ENCODE results near the gene PRCP. TPM values are rescaled to one million over a fixed set of nuclear protein-coding genes. Genes with fewer than 3 reads are reported as not detected.

Gene PRCP
- total RNA-seq, 1 experiment from 2014 or later: 56.7 TPM

- H2AFZ ChIP-seq (ENCODE audit: low read length): no peak overlapping the region
- no peaks in the 10 kb centered on the region for H3K4me1 ChIP-seq (ENCODE audit: insufficient read depth, low read length)
- H2BK20ac ChIP-seq (ENCODE audit: low read depth, low read length, poor library complexity, severe bottlenecking): no peak overlapping the region
- no peak for DNase-seq
- Mint-ChIP-seq H3K9me3 (no peaks in the 10 kb centered on the region), H3K27ac (no peak overlapping the region), H3K4me3 (no peak overlapping the region), H3K36me3 (ENCODE audit: insufficient read depth in 1 of 3, low read depth in 3 of 3) (peaks cover 8 to 38% (median 37%) of the 10 kb centered on the region in 3 experiments; a peak in 6 of 7 replicates), H3K27me3 (ENCODE audit: low read depth) (no peaks in the 10 kb centered on the region), H3K4me1 (no peaks in the 10 kb centered on the region)
- no peaks in the 10 kb centered on the region for H3K79me1 ChIP-seq (ENCODE audit: insufficient read depth, low read depth, low read length, poor library complexity, severe bottlenecking)
- H3T11ph ChIP-seq (ENCODE audit: low read length): no peak overlapping the region
- H2BK120ac ChIP-seq (ENCODE audit: low read depth, low read length, poor library complexity, severe bottlenecking): no peak overlapping the region
- no peak overlapping the region for H3K18ac ChIP-seq (ENCODE audit: insufficient read length, low read depth, low read length)
- no peak overlapping the region for H3K27ac ChIP-seq (ENCODE audit: insufficient read length, low read depth, low read length)
- no peak overlapping the region for H3K14ac ChIP-seq (ENCODE audit: insufficient read depth, low read length)
- H3K79me2 ChIP-seq (ENCODE audit: insufficient read depth, low read length): no peaks in the 10 kb centered on the region
- H3K23ac ChIP-seq (ENCODE audit: insufficient read length, low read depth, low read length): no peak overlapping the region
- no peaks in the 10 kb centered on the region for H3K27me3 ChIP-seq (ENCODE audit: insufficient read depth, low read length)
- TF ChIP-seq CTCF (conservative IDR thresholded peaks at IDR 0.05): no peak
- H4K20me1 ChIP-seq (ENCODE audit: control insufficient read depth, insufficient read depth, insufficient read length): no peaks in the 10 kb centered on the region
- H2BK5ac ChIP-seq (ENCODE audit: insufficient read length, low read length): no peak overlapping the region
- no peak overlapping the region for H3K56ac ChIP-seq (ENCODE audit: insufficient read length, low read depth, low read length)
- no peak overlapping the region for H3K9ac ChIP-seq (ENCODE audit: extremely low read depth, insufficient read length, low read length)
- H4K8ac ChIP-seq (replicated peaks; ENCODE audit: insufficient read length, low read depth, low read length): no peak overlapping the region
- no CpG with 5 or more reads among the region's 3 CpGs for WGBS (ENCODE audit: extremely low coverage, insufficient read length, low lambda C conversion rate)
- H2BK15ac ChIP-seq (ENCODE audit: low read depth, low read length): no peak overlapping the region
- H2BK12ac ChIP-seq (ENCODE audit: insufficient read length, low read depth, low read length): no peak overlapping the region
- no peak overlapping the region for H3K4ac ChIP-seq (ENCODE audit: low read depth, low read length)
- no peaks in the 10 kb centered on the region for H3K9me3 ChIP-seq (ENCODE audit: control insufficient read depth, low read depth, low read length)
- no peak overlapping the region for H3K4me2 ChIP-seq (ENCODE audit: insufficient read depth, insufficient read length, low read length)
- no peaks in the 10 kb centered on the region for H3K23me2 ChIP-seq (ENCODE audit: insufficient read length, low read depth, low read length, poor library complexity, severe bottlenecking)
- no peak overlapping the region for H4K5ac ChIP-seq (ENCODE audit: insufficient read length, low read depth, low read length)
- no peak overlapping the region for H4K91ac ChIP-seq (ENCODE audit: insufficient read length, low read depth, low read length)
- no peak overlapping the region for H2AK5ac ChIP-seq (ENCODE audit: insufficient read length, low read length)
Observed at GRCh38 chr11:82930229-82930628, 30.0 kb upstream of the PRCP start.
